GM12864 (cell line): ENCODE measurements around the gene NELL2.

Experiments used
- DNase-seq: peaks from one replicate; pipeline ENCODE4 v3.0.0-alpha.2; 2011; ENCODE audit warnings: low read depth
- H3K4me3 ChIP-seq: 2 replicates; pipeline ENCODE4 v1.5.1; 2011; ENCODE audit warnings: mild to moderate bottlenecking, low read depth, low read length, control low read depth
- CTCF ChIP-seq: IDR thresholded peaks from 2 replicates; pipeline ENCODE4 v1.5.1; 2011; ENCODE audit warnings: low read depth, mild to moderate bottlenecking, moderate library complexity, low read length, control low read depth, inconsistent platforms; ENCODE audit errors: missing control alignments

The NELL2 gene

GRCh38 chr12:44677724-44678123, 198.4 kb downstream of the NELL2 start:
- no peak overlapping the region for H3K4me3 ChIP-seq
- TF ChIP-seq CTCF, result no peak
- no peak for DNase-seq

- DNase-seq, result no peak
- TF ChIP-seq CTCF, result no peak
- no peak overlapping the region for H3K4me3 ChIP-seq
Observed at GRCh38 chr12:44674875-44675274, 201.2 kb downstream of the NELL2 start.

- no peak overlapping the region for H3K4me3 ChIP-seq
- no peak for TF ChIP-seq CTCF
- DNase-seq, result no peak
Observed at GRCh38 chr12:44673811-44674210, 202.3 kb downstream of the NELL2 start.

GRCh38 chr12:44672042-44672441, 204.1 kb downstream of the NELL2 start:
- TF ChIP-seq CTCF, result no peak
- DNase-seq, result no peak
- no peak overlapping the region for H3K4me3 ChIP-seq

GRCh38 chr12:44668443-44668842, 207.7 kb downstream of the NELL2 start:
- TF ChIP-seq CTCF, result no peak
- DNase-seq, result no peak
- H3K4me3 ChIP-seq, result no peak overlapping the region

GRCh38 chr12:44667461-44667860, 208.7 kb downstream of the NELL2 start:
- TF ChIP-seq CTCF, result no peak
- H3K4me3 ChIP-seq, result no peak overlapping the region

GRCh38 chr12:44663291-44663690, 212.8 kb downstream of the NELL2 start:
- no peak overlapping the region for H3K4me3 ChIP-seq
- TF ChIP-seq CTCF, result no peak
- no peak for DNase-seq

More at GRCh38 chr12:44667461-44667860, 208.7 kb downstream of the NELL2 start:
- DNase-seq, result no peak
